ENCODE data around the gene RPLP2.
A peak's percentile ranks its signal among the peaks of the same experiment; 100 is the strongest.

RPLP2 gene

DNA sequence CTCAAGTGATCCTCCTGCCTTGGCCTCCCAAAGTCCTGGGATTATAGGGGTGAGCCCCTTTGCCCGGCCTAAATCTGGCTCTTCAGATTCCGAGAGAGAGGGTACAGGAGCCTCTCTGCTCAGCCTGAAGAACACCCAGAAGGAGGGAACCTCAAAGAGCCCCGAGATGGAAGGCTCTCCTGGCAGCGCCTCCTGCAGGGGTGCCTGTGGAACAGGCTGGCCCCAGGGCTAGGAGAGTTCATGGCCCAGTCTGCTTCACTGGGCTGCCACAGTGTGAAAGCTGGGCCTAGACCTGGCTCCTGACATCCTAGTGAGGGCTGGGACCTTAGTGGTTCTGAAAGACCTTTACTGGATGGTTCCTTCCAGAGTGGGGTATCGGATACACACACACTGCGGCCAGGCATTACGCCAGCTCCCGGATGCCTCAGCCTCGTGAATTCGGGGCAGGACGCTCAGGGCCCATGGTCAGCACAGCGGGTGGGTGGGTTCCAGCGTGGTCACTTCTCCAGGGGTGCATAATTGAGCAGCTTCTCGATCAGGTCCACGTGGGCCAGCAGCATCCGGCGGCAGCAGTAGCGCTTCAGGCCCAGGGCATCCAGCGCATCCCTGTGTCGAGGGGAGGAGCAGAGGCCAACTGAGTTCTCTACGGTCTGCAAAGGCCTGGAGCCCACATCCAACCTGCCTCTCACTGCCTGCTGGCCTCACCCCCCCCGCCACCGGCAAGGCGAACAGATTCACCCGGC, 30.3 kb downstream of the RPLP2 start:
- peak overlapping the region; percentile 98 for H3K4me3 ChIP-seq (replicated peaks; ENCODE audit: low read depth, low read length)
- DNase-seq (ENCODE audit: extremely low read depth, low read depth): no peak
- TF ChIP-seq, protein P1, sequence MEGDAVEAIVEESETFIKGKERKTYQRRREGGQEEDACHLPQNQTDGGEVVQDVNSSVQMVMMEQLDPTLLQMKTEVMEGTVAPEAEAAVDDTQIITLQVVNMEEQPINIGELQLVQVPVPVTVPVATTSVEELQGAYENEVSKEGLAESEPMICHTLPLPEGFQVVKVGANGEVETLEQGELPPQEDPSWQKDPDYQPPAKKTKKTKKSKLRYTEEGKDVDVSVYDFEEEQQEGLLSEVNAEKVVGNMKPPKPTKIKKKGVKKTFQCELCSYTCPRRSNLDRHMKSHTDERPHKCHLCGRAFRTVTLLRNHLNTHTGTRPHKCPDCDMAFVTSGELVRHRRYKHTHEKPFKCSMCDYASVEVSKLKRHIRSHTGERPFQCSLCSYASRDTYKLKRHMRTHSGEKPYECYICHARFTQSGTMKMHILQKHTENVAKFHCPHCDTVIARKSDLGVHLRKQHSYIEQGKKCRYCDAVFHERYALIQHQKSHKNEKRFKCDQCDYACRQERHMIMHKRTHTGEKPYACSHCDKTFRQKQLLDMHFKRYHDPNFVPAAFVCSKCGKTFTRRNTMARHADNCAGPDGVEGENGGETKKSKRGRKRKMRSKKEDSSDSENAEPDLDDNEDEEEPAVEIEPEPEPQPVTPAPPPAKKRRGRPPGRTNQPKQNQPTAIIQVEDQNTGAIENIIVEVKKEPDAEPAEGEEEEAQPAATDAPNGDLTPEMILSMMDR (IDR thresholded peaks at IDR 0.05; ENCODE audit: low read depth, low read length, missing control alignments): peak; percentile 48

DNA sequence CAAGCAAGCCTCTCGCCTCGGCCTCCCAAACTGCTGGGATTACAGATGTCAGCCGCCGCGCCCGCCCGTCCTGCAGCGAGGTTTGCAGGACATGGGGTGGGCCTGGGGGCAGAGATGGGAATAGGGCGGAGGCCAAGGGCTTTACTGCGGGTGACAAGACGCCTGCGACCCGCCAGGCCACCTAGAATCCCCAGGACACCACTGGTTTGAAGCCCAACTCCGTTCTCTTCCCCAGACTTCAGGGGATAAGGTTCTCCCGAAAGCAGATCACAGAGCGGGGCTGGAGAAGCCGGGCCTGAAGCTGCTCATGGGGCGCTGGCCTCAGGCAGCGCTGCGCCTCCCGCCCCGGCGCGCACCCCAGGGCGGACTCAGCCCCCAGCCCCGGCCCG, 32.2 kb downstream of the RPLP2 start:
- TF ChIP-seq, protein P1 (IDR thresholded peaks at IDR 0.05; ENCODE audit: low read depth, low read length, missing control alignments): no peak
- DNase-seq (ENCODE audit: extremely low read depth, low read depth): no peak
- H3K4me3 ChIP-seq (replicated peaks; ENCODE audit: low read depth, low read length): peak overlapping the region; percentile 98

DNA sequence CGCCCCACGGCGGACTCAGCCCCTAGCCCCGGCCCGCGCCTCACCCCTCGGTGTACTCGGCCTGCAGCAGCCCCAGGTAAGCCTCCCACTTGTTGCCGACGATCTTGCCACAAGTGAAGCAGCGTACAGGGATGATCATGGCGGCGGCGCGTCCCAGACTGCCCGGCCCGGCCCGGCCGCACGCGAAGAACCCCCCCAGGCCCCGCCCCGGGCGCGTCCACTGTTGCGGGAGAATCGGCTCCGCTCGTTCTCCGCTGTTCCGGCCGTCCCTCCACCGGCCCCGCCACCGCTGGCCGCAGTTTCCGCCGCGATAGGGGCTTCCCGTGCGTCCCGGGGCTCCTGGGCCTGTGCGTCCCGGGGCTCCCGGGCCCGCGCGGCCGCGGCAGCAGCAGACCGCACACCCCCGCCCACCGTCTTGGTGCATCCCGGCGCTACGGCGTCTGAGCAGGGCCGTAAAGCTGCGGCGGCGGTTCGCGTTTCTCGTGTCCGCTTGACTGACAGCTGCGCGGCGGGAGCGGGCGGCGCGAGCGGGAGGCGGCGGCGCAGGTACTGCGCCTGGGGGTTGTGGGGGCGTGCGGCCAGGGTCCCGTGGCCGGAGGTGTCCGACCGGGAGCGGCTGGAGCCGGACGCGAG, 32.7 kb downstream of the RPLP2 start, which contains the start of the genes POLR2L and TSPAN4:
TSS of gene POLR2L (minus strand) at position 160 of the 633 bp plus-strand sequence. CDS start at position 139, 21 bp downstream.
TSS of gene TSPAN4 (plus strand) at position 483 of the 633 bp plus-strand sequence. CDS start 7,453 bp downstream, outside the sequence.
- TF ChIP-seq, protein P1 (IDR thresholded peaks at IDR 0.05; ENCODE audit: low read depth, low read length, missing control alignments): no peak

DNA sequence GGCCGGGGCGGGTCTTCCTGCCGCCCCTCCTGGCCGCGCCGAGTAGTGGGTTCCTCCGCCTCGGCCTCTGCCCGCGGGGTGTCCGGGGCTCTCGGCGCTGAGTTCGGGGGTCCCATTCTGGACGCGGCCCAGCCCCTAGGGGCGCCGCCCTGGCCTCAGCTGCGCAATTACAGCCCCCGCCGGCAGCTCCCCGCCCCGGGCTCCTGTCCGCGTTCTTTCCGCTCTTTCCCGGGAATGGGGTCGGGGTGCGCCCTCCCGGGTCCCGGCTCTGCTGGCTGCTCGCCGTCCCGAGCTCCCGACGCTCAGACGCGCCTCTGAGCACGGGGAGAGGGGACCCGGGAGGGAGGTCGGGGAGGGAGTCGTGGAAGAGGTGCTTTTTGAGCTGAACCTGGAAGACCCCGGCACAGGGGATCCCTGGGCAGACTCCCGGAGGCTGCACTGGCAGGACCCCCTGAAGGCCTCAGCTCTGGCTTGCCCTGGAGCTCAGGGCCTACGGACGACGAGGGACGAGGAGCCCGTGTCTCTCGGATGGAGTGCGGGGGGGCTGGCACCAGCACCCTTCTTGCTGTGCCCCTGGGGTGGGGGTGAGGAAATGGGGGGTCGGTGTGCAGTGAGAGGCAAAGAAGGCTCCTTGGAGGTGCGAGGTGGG, 33.4 kb downstream of the RPLP2 start:
- DNase-seq (ENCODE audit: extremely low read depth, low read depth): no peak
- TF ChIP-seq, protein P1 (IDR thresholded peaks at IDR 0.05; ENCODE audit: low read depth, low read length, missing control alignments): no peak
- H3K4me3 ChIP-seq (replicated peaks; ENCODE audit: low read depth, low read length): peak overlapping the region; percentile 98

More for the DNA sequence above, 32.7 kb downstream of the RPLP2 start, which contains the start of the genes POLR2L and TSPAN4:
- peak; percentile 62 for DNase-seq (ENCODE audit: extremely low read depth, low read depth)
- H3K4me3 ChIP-seq (replicated peaks; ENCODE audit: low read depth, low read length): peak within 1 kb of the TSS; percentile 98

DNA sequence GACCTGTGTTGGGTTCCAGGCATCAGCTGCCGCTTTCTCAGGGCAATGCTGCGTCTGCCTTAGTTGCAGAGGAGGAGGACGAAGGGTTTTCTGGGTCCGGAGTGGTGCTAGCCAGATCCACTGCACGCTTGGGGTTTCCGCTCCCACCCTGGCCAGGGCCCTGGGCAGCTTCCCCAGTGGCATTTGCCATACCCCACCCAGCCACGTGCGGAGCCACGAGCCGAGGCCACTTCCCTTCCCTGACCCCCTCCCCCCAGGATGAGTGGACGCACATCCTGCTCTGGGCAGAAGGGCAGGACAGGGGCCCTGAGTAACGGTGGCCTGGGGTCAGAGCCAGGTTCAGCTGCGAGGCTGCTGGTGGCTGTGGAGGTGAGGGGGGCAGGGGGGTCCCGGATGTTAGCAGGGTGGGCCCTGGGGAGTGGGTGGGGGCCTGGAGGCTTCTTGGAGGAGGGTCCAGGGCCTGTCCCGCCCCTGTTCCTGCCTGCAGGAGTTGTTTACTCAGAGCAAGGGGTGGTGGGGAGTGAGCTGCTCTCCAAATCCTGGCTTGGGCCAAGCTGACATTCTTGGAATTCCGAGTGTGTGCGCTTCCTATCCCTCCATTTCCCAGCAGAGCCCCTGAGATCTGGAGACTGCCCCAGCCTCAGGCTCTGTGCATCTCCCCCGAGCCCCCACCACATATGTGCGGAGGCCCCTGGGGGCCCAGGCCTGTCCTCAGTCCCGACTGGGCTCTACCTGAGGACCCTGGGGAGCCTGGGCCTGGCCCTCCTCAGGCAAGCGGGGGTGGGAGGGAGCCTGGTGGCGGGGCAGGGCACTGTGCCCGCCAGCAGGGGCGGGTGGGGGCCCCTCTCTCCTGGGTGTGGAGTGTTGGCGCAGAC, 34.3 kb downstream of the RPLP2 start:
- TF ChIP-seq, protein P1 (IDR thresholded peaks at IDR 0.05; ENCODE audit: low read depth, low read length, missing control alignments): no peak
- H3K4me3 ChIP-seq (replicated peaks; ENCODE audit: low read depth, low read length): peak overlapping the region; percentile 98
- peak; percentile 91 for DNase-seq (ENCODE audit: extremely low read depth, low read depth)
